T-helper 2 cell treated with Interferon-gamma antibody and Interleukin-4, amounts not matched to agents 5 μg/mL and 100 μg/mL, for 36 hours (primary cell): Measurements from ENCODE around the gene SELPLG.
"Not testable (repeated sequence)": the region's sequence is repeated elsewhere in the genome, so short reads cannot be mapped to it uniquely, and the experiment has no call there.

ENCODE experiments used
- DNase-seq: peaks from one replicate; pipeline ENCODE4 v3.0.0; 2021; ENCODE audit warnings: low spot score
- H3K27ac Mint-ChIP-seq: one replicate; pipeline ENCODE4 v1.8.0; 2021; ENCODE audit warnings: mild to moderate bottlenecking, mixed read lengths
- H3K27me3 Mint-ChIP-seq: one replicate; pipeline ENCODE4 v1.8.0; 2021; ENCODE audit warnings: low read depth, mixed read lengths
- H3K36me3 Mint-ChIP-seq: one replicate; pipeline ENCODE4 v1.8.0; 2021; ENCODE audit warnings: low read depth, mixed read lengths
- H3K4me1 Mint-ChIP-seq: one replicate; pipeline ENCODE4 v1.8.0; 2021; ENCODE audit warnings: low read depth, mixed read lengths
- H3K4me3 Mint-ChIP-seq: one replicate; pipeline ENCODE4 v1.8.0; 2022; ENCODE audit warnings: mild to moderate bottlenecking, moderate library complexity, mixed read lengths
- H3K9me3 Mint-ChIP-seq: one replicate; pipeline ENCODE4 v1.8.0; 2021; ENCODE audit warnings: mixed read lengths

Gene SELPLG

DNA sequence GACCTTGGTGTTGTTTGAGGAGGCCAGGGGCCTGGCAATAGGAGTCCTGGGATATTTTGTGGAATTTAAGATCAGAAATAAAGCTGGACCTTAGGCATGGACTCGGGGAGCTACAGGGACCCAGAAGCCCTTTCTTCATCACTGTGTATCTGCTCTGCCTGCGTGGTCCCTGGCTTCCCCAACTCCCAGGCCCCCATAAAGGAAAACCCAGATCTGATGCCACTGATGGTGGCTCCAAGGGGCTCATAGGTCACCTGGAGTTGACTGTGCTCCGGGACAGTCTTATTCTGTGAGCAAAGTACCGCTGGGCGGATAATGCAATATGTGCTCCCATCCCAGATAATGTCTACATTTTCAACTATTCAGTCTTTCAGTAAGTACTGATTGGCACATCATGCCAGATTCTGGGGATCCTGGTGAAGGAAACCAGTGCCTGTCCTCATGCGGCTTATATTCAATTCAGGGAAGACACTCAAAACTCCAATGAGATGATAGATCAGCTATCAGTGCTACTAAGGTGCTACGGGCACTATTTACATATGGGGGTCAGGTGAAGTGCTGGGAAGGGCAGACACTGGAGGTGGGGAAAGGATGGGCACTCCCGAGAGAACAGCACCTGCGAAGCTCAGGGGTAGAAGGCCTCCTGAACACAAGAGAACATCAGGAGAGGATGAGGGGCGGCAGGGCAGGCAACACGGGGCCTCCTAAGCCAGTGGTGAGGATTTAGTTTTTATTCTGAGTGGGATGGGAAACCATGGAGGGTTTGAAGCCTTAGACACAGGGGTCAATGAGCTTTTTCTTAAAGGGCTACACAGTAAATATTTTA lies 5.5 kb upstream of the SELPLG start:
- no peaks in the 10 kb centered on the region for H3K36me3 Mint-ChIP-seq
- H3K4me1 Mint-ChIP-seq = peaks cover 37% of the 10 kb centered on the region
- no peak overlapping the region for H3K4me3 Mint-ChIP-seq
- H3K27ac Mint-ChIP-seq = no peak overlapping the region
- no peaks in the 10 kb centered on the region for H3K9me3 Mint-ChIP-seq
- H3K27me3 Mint-ChIP-seq = no peaks in the 10 kb centered on the region
- DNase-seq = no peak

DNA sequence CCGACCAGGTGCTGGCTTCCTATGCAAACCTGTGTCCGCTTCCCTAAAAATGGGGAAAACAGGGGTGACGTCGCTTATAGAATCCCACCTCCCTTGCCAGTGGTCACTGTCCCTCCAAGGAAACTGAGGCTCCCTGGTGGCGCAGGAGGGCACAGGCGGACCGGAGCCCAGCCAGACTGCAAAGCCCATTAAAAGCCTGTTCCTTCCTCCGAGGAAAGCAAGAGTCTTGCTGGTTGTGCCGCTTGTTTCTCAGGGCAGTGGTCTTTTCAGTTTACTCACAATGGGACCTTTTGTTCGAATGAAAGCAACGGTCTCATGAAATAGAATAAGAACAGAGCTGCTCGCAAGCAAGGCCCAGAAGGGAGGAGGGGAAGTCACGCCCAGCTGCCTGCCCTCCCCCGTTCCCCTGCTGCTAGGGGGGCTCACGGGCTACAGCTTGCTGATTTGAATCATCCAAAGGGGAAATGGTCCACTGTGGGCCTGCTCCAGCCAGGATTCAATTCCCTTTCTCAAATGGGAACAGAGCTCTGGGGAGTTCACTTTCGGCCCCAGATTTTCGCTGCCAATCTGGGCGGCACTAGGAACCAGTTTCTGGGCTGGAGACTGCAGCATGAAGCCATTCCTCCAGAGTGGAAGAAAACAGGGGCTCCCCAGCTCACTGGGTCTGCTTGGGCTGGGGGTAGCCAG lies 4.6 kb upstream of the SELPLG start:
- Mint-ChIP-seq H3K9me3 (no peaks in the 10 kb centered on the region), H3K27ac (no peak overlapping the region), H3K36me3 (peaks cover 2% of the 10 kb centered on the region), H3K4me3 (no peak overlapping the region), H3K27me3 (no peaks in the 10 kb centered on the region), H3K4me1 (peaks cover 41% of the 10 kb centered on the region)
- no peak for DNase-seq

DNA sequence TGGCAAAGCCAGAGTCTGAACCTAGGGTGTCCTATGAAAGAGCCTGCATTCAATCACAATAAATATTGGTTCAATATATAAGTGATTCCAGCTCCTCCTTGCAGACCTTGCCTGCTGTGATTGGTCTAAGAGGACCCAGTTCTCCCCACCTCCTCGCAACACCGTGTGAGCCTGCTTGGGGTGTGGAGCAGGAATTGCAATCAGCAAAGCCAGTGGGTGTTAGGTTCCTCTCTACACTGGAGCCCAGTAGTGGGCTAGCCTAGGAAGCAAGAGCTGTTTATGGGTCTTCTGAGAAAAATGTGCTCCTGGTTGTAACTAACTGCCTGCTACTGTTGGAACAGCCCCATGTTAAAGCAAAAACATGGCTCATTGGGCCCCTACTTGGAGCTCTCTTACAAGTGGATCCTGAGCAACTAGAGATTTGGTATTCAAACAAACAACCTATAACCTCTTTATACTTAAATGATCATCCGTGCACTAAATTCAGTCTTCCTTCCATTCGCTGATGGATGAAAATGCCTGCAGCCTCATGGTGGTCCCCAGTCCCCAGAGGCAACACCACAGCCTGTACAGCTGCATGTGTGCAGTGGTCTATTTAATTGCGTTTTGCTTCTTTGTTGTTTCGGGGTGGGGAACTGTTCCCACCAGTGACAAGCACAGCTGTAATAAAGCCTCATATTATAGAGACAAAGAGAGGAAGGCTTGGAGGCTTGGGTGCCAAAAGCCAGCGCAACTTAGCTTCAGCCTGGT lies 3.7 kb upstream of the SELPLG start:
- Mint-ChIP-seq H3K27ac (peak overlapping the region; percentile 43), H3K4me3 (peak overlapping the region; percentile 13), H3K27me3 (no peaks in the 10 kb centered on the region), H3K4me1 (peaks cover 41% of the 10 kb centered on the region), H3K9me3 (no peaks in the 10 kb centered on the region), H3K36me3 (peaks cover 10% of the 10 kb centered on the region)
- DNase-seq = no peak

DNA sequence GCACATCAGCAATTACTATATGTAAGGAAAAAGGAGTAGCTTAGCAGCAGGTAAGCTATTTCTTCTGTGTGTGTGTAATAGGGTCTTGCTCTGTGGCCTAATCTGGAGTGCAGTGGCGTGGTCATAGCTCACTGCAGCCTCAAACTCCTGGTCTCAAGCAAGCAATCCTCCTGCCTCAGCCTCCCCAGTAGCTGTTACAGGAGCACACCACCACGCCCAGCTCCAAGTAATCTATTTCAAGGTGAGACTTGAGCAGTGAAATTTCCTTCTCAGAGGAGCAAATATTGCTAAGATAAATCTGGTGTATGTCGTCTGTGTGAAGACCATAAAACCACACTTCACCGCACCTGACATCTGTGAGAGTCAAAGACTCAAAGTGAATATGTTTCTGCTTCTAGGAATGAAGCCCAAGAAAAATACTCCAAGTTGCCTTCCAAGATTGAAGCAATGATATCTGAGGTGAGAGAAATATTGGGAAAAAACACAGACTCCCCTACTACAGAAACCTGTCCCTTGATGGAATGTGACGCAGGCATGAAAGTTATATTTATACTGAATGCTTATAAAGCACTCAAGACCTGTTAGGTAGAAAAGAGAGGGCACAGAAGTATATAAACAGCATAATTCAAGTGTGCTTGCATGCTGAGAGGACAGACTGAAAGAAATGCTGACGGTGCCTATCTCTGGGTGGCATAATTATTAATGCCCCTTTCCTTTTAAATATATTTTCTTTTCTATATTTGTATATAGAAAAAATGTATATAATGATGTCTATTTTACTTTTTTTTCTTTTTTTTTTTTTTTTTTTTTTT lies 2.5 kb upstream of the SELPLG start:
- peak overlapping the region; percentile 99 for H3K4me3 Mint-ChIP-seq
- peaks cover 36% of the 10 kb centered on the region for H3K4me1 Mint-ChIP-seq
- peak overlapping the region; percentile 99 for H3K27ac Mint-ChIP-seq
- H3K27me3 Mint-ChIP-seq = no peaks in the 10 kb centered on the region
- no peak for DNase-seq
- no peaks in the 10 kb centered on the region for H3K9me3 Mint-ChIP-seq
- H3K36me3 Mint-ChIP-seq = peaks cover 20% of the 10 kb centered on the region

DNA sequence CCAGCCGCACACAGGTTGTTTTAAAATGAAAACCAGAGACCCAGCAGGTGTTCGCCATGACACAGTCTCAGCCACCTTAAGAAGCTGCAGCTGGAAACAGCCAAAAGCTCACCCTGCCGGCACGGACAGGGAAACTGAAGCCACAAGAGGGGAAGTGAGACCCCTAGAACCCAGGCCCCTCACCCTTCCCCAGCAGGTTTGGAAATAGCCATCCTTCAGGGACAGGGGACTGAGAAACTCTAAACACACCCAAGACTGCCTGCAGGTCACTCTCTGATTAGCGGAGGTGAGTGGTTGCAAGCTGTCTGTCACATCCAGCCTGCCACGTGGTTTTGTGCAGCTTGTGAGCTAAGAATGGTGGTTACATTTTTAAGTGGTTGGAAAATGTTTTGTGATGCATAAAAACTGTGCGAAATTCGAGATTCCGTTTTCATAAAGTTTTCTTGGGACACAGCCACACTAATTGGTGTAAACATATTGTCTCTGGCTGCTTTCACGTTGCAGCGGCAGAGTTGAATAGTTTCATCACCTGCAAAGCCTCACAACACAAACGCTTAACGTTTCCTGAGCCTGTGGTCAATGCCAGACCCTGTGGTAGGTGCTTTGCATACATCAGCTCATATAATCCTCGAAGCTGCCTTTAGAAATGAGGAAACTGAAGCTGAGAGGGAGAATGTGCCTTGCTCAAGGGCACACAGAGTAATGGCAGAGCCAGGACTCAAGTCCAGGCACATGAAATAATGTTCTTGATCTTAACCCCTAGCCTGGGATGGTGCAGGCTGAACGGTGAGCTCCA lies 1.7 kb upstream of the SELPLG start:
- Mint-ChIP-seq H3K4me1 (peaks cover 38% of the 10 kb centered on the region), H3K9me3 (no peaks in the 10 kb centered on the region), H3K36me3 (peaks cover 28% of the 10 kb centered on the region), H3K27ac (peak overlapping the region; percentile 99), H3K27me3 (no peaks in the 10 kb centered on the region), H3K4me3 (peak overlapping the region; percentile 99)
- peak; percentile 63 for DNase-seq

DNA sequence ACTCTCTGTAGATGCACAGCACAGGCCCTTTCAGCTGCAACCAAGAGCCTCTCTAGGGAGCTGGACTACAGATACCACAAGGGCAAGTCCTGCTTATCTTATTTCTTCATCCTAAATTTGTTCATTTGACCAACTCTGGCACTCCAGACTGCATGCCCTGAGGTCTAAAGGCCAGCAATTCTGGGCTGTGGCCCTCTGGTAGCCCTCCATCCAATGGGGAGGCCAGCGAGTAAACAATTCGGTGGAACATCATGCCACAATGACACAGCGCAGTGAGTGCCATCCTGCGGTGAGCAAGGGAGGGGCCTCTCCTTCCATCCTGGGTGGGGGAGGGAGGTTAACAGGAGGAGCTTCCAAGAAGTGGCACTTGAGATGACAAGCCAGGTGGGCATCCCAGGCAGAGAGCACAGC lies 652 bp upstream of the SELPLG start:
- H3K4me1 Mint-ChIP-seq = peaks cover 43% of the 10 kb centered on the region
- DNase-seq = peak; percentile 59
- H3K4me3 Mint-ChIP-seq = peak overlapping the region; percentile 99
- H3K9me3 Mint-ChIP-seq = no peaks in the 10 kb centered on the region
- H3K27me3 Mint-ChIP-seq = no peaks in the 10 kb centered on the region
- H3K36me3 Mint-ChIP-seq = peaks cover 38% of the 10 kb centered on the region
- peak overlapping the region; percentile 99 for H3K27ac Mint-ChIP-seq

DNA sequence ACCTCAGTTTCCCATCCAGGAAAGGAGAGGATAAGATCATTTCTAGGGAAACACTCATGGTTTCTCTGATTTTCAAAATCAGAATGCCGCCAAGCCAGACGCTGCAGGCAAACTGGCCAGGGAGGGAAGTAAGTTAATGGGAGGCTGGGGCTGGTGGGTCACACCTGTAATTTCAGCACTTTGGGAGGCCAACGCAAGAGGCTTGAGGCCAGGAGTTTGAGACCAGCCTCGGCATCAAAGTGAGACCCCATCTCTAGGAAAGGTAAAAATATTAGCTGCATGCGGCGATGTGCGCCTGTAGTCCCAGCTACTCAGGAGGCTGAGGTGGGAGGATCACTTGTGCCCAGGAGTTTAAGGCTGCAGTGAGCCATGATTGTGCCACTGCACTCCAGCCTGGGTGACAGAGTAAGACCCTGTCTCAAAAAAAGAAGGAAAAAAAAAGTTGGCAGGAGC lies 587 bp downstream of the SELPLG start:
- Mint-ChIP-seq H3K4me1 (peaks cover 49% of the 10 kb centered on the region), H3K4me3 (peak overlapping the region; percentile 99), H3K9me3 (no peaks in the 10 kb centered on the region), H3K27me3 (no peaks in the 10 kb centered on the region), H3K27ac (peak overlapping the region; percentile 99), H3K36me3 (peaks cover 49% of the 10 kb centered on the region)
- no peak for DNase-seq

DNA sequence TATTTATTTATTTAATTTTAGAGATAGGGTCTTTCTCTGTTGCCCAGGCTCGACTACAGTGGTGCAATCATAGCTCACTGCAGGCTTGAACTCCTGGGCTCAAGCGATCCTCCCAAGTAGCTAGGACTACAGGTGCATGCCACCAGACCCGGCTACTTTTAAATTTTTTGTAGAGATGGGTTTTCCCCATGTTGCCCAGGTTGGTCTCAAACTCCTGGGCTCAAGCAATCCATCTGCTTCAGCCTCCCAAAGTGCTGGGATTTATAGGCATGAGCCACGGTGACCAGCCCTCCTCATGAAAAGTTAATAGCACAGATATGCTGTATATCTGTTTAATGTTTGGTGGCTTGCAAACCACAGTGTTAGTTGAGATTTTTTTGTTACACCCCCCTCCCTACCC lies 2.4 kb downstream of the SELPLG start:
- Mint-ChIP-seq H3K4me3 (peak overlapping the region; percentile 99), H3K27ac (peak overlapping the region; percentile 99), H3K36me3 (peaks cover 56% of the 10 kb centered on the region), H3K4me1 (peaks cover 48% of the 10 kb centered on the region)
- DNase-seq, H3K27me3 Mint-ChIP-seq, H3K9me3 Mint-ChIP-seq: not testable (repeated sequence)

DNA sequence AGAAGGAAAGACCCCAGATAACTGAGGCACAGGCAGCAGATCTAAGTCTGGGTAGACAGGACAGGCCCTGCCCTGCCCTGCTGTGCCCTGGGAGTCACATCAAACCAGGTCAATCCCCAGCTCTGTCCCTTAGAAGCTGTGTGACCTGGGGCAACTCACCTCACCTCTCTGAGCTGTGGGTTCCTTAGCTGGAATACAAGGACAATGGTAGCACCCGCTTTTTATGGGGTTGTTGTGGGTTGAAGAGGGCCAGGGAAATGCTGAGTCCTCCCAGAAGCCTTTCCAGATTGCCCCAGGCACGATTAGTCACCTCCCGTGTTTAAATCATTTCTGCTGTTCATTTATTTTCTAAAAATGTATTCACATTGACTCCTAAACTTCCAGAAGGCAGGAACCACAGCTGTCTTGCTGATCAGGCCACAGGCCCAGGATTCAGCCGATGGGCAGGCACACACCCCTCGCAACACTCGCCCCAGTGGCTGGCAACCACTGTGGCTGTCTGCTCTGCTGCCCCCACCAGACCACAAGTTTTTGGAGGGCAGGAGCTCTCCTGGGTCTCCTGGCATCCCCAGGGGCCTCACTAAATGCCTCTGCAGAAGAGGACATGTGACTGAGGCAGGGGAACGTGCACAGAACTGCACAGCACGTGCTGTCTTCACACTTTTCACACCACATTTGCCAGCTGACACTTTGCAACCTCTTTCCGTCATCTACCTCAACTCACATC lies 3.0 kb downstream of the SELPLG start:
- Mint-ChIP-seq H3K27me3 (no peaks in the 10 kb centered on the region), H3K9me3 (no peaks in the 10 kb centered on the region), H3K27ac (peak overlapping the region; percentile 99), H3K4me1 (peaks cover 44% of the 10 kb centered on the region), H3K4me3 (peak overlapping the region; percentile 99), H3K36me3 (peaks cover 61% of the 10 kb centered on the region)
- DNase-seq = no peak

DNA sequence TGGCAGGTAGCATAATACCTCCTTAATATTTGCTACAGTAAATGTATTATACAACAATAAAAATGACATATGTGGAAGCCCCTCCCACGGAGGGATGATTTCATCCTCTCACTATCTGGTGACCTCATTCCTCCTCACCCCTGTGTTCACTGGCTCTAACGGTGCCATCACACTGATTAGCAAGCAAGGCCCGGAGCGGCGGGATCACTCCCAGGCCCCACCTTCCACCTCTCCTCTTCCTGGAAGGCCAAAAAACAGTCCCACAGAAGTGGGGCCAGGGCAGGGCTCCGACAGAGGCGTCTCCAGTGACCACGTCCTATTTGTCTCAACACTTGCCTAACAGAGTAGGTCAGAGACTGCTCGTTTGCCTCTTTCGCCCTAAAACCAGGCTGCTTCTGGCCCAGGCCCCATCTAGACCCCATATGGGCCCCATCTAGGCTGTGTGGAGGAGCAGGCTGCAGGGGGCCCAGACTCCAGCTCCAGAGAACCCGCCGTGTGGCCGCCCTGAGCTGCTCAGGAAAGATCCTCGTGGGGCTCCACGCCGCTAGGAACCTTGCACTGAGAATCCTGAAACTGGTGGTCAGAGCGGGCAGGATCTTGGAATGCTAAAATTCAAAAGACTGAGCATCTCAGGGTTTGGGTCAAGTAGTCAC lies 3.7 kb downstream of the SELPLG start:
- DNase-seq = peak; percentile 70
- H3K27ac Mint-ChIP-seq = peak overlapping the region; percentile 99
- peaks cover 45% of the 10 kb centered on the region for H3K4me1 Mint-ChIP-seq
- H3K9me3 Mint-ChIP-seq = no peaks in the 10 kb centered on the region
- H3K36me3 Mint-ChIP-seq = peaks cover 66% of the 10 kb centered on the region
- peak overlapping the region; percentile 99 for H3K4me3 Mint-ChIP-seq
- H3K27me3 Mint-ChIP-seq = no peaks in the 10 kb centered on the region

DNA sequence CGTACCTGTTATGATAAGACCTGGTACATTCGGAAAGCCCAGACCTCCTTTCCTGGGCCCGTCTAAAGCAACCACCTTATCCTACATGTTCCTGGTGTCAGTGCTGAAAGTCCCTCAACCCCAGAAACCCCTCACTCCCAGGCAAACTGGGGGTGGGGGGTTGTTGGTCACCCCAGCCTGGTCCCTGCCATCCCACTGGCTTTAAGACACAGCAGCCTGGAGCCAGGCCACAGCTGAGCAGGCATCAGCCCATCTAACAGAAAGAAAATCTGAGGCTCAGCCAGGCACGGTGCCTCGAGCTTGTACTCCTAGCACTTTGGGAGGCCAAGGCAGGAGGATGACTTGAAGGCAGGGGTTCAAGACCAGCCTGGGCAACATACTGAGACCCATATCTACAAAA lies 4.5 kb downstream of the SELPLG start:
- no peak for DNase-seq
- H3K4me1 Mint-ChIP-seq = peaks cover 41% of the 10 kb centered on the region
- H3K9me3 Mint-ChIP-seq = no peaks in the 10 kb centered on the region

More for the DNA sequence above, 4.5 kb downstream of the SELPLG start:
- Mint-ChIP-seq H3K4me3 (peak overlapping the region; percentile 99), H3K27ac (peak overlapping the region; percentile 99), H3K36me3 (peaks cover 71% of the 10 kb centered on the region), H3K27me3 (no peaks in the 10 kb centered on the region)
